Lung microvascular endothelial cell (primary cell): ENCODE results near the gene UGT1A4. TPM values are rescaled to one million over a fixed set of nuclear protein-coding genes. Genes with fewer than 3 reads are reported as not detected.
"Not testable (repeated sequence)": the region's sequence is repeated elsewhere in the genome, so short reads cannot be mapped to it uniquely, and the experiment has no call there.

Experiments
- DNase-seq, 2 donors: peaks; one replicate each; pipeline versions ENCODE4 v3.0.0 to v3.0.0-alpha.2; 2010; ENCODE audit warnings: low read depth in 2 of 2
- total RNA-seq: library from RNA; depleted of rRNA; stranded (reverse); fragments of >200 nt; gene quantifications from 2 replicates; pipeline ENCODE4 v1.2.1, GENCODE V29; 2014

UGT1A4 gene
- total RNA-seq, 1 donor from 2014 or later, result not detected

GRCh38 chr2:233746475-233747282 is 28.1 kb downstream of the UGT1A4 start:
- no peak for DNase-seq

DNA sequence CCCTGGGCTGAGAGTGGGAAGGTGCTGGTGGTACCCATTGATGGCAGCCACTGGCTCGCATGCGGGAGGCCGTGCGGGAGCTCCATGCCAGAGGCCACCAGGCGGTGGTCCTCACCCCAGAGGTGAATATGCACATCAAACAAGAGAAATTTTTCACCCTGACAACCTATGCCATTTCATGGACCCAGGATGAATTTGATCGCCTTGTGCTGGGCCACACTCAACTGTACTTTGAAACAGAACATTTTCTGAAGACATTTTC is 28.7 kb downstream of the UGT1A4 start:
- DNase-seq, result no peak

- not testable (repeated sequence) for DNase-seq
These were observed 32.2 kb downstream of the UGT1A4 start for GRCh38 chr2:233750689-233751088.

GRCh38 chr2:233751212-233752009 is 32.9 kb downstream of the UGT1A4 start:
- not testable (repeated sequence) for DNase-seq

- no peak for DNase-seq
These were observed 36.5 kb downstream of the UGT1A4 start for GRCh38 chr2:233754872-233755611.

DNA sequence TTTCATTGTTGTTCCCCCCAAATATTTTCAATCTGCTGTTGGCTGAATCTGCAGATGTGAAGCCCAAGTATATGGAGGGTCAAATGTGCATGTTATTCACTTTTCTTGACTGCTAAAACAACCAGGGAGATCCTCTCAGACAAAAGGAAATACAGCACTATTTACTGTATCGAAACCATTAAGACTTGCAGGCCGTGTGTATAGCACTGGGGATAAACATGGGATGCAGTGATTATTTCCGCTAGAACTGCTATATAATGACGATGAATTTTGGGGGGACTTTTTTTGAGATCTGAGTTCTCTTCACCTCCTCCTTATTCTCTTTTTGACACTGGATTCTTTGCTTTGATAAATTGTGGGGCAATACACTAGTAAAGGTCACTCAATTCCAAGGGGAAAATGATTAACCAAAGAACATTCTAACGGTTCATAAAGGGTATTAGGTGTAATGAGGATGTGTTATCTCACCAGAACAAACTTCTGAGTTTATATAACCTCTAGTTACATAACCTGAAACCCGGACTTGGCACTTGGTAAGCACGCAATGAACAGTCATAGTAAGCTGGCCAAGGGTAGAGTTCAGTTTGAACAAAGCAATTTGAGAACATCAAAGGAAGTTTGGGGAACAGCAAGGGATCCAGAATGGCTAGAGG is 38.0 kb downstream of the UGT1A4 start:
- no peak for DNase-seq

- DNase-seq, result no peak
These were observed 39.6 kb downstream of the UGT1A4 start for GRCh38 chr2:233758141-233758540.

DNA sequence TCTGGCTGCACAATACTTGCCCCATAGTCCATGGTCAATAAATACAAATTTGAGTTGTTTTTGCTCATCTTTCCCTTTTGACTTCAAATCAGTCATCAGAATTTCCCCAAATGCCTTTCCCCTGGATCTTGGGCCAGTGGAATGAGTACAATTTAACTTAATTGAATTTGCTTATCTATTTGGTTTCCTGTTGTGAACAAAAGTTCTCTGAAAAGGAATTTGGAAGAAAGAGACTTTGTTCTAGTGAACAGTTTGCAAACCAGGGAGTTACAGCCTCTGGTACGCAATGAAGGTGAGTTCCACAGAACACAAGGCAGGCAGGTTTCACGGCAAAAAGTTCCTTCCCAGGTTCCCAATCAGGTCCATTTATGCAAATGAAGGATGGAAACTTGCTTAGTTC is 40.3 kb downstream of the UGT1A4 start:
- no peak for DNase-seq

DNA sequence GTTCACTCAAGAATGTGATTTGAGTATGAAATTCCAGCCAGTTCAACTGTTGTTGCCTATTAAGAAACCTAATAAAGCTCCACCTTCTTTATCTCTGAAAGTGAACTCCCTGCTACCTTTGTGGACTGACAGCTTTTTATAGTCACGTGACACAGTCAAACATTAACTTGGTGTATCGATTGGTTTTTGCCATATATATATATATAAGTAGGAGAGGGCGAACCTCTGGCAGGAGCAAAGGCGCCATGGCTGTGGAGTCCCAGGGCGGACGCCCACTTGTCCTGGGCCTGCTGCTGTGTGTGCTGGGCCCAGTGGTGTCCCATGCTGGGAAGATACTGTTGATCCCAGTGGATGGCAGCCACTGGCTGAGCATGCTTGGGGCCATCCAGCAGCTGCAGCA is 41.5 kb downstream of the UGT1A4 start, which contains the start of gene UGT1A1:
Gene UGT1A1 (plus strand): TSS at position 228 of the 400 bp plus-strand sequence. CDS start 18 bp downstream, at position 246.
- no peak for DNase-seq

DNA sequence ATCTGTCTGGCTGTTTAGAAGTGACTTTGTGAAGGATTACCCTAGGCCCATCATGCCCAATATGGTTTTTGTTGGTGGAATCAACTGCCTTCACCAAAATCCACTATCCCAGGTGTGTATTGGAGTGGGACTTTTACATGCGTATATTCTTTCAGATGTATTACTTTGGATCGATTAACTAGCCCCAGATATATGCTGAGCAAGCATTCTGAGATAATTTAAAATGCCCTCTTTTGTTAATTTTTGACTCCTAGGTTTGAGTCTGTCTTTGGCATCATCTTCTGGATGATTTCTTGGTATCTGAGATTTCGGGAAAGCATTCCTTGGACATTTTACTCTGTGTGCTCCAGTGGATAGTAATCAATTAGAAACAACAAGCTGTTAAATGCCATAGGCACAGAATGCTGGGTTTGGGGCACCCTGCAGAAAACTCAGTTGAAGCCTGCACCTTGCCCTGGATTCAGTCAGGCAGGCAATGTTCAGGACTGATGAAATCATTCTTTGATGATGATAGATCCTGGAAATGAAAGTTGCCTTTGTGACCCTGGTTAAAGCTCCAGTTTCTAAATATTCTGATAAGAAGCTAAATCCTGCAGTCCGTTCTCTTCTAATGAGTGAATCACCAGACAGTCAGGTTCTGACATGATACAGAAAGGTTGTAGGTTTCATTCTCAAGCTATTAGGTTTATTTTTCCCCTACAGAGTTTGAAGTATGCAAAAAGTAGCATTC is 42.7 kb downstream of the UGT1A4 start:
- no peak for DNase-seq

DNA sequence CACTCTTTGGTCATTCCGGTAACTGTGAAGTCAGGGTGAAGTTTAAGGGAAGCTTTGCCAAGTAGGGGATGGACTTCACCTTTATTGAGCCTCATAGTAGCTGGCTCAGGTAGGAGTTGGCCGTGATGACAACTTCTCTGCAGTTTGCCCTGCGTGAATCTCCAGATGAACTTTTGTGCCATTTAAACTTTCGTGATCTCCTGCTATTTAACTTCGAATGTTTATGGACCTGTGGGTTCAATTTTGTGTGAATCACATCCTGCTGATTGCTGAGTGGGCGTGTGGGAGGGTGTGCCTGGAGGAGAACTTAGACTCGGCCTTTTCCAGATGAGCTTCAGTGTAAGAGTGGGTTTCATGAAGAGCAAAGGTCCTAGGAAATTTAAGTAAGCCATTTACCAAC is 45.7 kb downstream of the UGT1A4 start:
- DNase-seq, result peak in 1 of 2 donors; percentile 7

DNA sequence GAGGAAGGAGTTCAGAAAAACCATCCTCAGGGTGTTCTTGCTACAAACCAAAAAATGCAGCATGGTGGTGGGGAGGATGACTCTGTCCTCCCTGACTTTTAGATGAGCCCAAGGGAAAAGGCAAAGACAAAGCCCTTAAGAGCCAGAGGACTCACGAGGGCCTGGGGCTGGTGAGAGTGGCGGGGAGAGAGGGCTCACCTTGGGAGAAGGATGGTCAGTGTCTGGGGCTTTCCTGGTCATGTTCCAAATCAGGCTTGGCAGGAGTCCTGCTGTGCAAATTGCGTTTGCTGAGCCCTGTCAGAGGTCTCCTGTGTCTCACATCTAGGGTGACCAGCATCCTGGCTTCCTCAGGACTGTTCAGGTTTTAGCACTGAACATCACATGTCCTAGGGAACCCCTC is 46.2 kb downstream of the UGT1A4 start:
- DNase-seq, result no peak

- no peak for DNase-seq
These were observed 47.9 kb downstream of the UGT1A4 start for GRCh38 chr2:233766416-233766815.

DNA sequence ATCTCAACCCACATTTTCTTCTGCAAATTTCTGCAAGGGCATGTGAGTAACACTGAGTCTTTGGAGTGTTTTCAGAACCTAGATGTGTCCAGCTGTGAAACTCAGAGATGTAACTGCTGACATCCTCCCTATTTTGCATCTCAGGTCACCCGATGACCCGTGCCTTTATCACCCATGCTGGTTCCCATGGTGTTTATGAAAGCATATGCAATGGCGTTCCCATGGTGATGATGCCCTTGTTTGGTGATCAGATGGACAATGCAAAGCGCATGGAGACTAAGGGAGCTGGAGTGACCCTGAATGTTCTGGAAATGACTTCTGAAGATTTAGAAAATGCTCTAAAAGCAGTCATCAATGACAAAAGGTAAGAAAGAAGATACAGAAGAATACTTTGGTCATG is 49.5 kb downstream of the UGT1A4 start:
- DNase-seq, result no peak

DNA sequence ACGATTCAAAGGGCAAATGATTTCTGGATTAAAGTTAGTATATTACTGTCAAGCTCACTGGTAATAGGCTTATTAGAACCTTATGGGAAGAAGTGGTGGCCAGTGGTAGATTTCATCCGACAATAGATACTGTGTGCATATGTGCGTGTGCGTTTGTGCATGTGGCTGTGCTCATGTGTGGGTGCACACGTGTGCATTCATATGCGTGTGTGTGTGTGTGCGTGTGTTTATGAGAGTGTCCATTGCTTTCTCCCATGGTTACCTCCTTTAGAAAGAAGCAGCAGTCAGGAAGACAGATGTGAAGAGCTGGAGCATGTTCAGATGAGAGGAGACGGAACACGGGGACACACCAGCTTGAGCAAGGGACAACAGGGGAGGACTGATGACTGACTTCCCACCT is 50.7 kb downstream of the UGT1A4 start:
- DNase-seq, result no peak

DNA sequence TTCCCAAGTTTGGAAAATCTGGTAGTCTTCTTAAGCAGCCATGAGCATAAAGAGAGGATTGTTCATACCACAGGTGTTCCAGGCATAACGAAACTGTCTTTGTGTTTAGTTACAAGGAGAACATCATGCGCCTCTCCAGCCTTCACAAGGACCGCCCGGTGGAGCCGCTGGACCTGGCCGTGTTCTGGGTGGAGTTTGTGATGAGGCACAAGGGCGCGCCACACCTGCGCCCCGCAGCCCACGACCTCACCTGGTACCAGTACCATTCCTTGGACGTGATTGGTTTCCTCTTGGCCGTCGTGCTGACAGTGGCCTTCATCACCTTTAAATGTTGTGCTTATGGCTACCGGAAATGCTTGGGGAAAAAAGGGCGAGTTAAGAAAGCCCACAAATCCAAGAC is 53.6 kb downstream of the UGT1A4 start:
- no peak for DNase-seq

DNA sequence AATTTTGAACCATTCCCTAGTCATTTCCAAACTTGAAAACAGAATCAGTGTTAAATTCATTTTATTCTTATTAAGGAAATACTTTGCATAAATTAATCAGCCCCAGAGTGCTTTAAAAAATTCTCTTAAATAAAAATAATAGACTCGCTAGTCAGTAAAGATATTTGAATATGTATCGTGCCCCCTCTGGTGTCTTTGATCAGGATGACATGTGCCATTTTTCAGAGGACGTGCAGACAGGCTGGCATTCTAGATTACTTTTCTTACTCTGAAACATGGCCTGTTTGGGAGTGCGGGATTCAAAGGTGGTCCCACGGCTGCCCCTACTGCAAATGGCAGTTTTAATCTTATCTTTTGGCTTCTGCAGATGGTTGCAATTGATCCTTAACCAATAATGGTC is 54.0 kb downstream of the UGT1A4 start:
- DNase-seq, result no peak

GRCh38 chr2:233773854-233774253 is 55.3 kb downstream of the UGT1A4 start:
- no peak for DNase-seq

DNA sequence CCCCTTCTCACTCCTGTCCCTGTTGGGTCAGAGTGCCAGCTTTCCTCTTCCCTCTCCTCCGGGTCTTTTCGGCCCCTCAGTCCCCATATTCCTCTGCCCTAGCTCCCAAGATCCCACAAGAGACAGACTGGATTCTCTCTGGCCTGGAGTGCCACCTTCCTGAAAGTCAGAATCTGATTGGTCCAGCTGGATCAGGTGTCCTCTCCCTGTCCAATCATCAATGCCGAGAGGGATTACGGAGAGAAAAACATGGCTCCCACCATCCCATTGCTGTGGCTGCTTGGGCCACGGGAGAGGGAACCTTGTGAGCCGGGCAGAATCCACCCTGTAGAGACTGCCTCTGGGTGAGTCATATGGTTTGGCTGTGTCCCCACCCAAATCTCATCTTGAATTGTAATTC is 56.9 kb downstream of the UGT1A4 start:
- DNase-seq, result no peak

DNA sequence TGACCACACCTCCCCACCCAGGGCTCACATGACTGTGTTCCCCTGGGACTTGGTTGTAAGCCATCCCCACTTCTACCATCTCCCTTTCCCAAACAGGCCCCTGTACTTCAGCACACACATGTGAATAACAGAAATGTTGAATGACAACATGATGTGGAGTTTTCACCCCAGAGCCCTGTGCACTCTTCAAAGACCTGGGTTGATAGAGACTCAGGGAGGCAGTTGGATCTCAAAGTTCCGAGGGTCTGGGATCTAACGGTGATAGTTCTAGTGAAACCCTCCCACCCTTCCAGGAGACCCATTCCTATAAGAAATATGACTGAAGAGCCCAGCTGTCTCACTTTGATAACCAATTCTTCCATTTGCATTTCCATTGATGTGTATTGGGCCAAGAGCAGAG is 59.5 kb downstream of the UGT1A4 start, which contains the start of gene MROH2A:
Gene MROH2A (plus strand): TSS at position 301 of the 400 bp plus-strand sequence. CDS start 1,029 bp downstream, outside the sequence.
- no peak for DNase-seq

- DNase-seq, result no peak
These were observed 61.2 kb downstream of the UGT1A4 start for GRCh38 chr2:233779722-233780121.
